Left ventricle myocardium inferior (tissue), 1 donor: ENCODE data around the gene ZNF326. TPM values are rescaled to one million over a fixed set of nuclear protein-coding genes. Genes with fewer than 3 reads are reported as not detected.

Experiments used
- DNase-seq: peaks from one replicate; pipeline ENCODE4 v3.0.0-alpha.2; 2020
- H3K27ac ChIP-seq: fragments of 200-600 bp; replicated peaks from 2 replicates; pipeline ENCODE4 v1.8.0; 2021
- H3K27me3 ChIP-seq: fragments of 200-600 bp; 2 replicates; pipeline ENCODE4 v1.8.0; 2021; ENCODE audit warnings: low read depth
- H3K36me3 ChIP-seq: fragments of 200-600 bp; 2 replicates; pipeline ENCODE4 v1.8.0; 2021
- H3K4me1 ChIP-seq: fragments of 200-600 bp; 2 replicates; pipeline ENCODE4 v1.8.0; 2021
- H3K4me3 ChIP-seq: fragments of 200-600 bp; 2 replicates; pipeline ENCODE4 v1.8.0; 2021; ENCODE audit warnings: mild to moderate bottlenecking, moderate library complexity
- H3K9me3 ChIP-seq: fragments of 200-600 bp; replicated peaks from 2 replicates; pipeline ENCODE4 v1.8.0; 2021
- CTCF ChIP-seq: fragments of 200-600 bp; IDR thresholded peaks from 2 replicates; pipeline ENCODE4 v1.8.0; 2021; ENCODE audit warnings: antibody characterized with exemption, mild to moderate bottlenecking, borderline replicate concordance
- intact Hi-C: fragments of 100-400 bp; cut with micrococcal nuclease; formaldehyde crosslinking; loops from one replicate; pipeline ENCODE4 v1.11.0; 2022
- total RNA-seq: library from RNA; stranded (reverse); fragmentation: NEBNext Ultra II Directional; extraction: Animal tissue kit (Norgen Biotek cat#: 25700); gene quantifications from one replicate; pipeline ENCODE4 v1.2.1, GENCODE V29; 2021
- donor health status: DM: no; HTN: yes; CAD: no; lungs with severe emphysema.

Gene ZNF326
- total RNA-seq, 1 donor from 2014 or later, result 18.1 TPM

GRCh38 chr1:89949991-89950624, 44.8 kb upstream of the ZNF326 start:
- TF ChIP-seq CTCF, result no peak
- no peak for DNase-seq
- intact Hi-C loops, result no loop called here

GRCh38 chr1:89950703-89951102, 44.2 kb upstream of the ZNF326 start:
- Histone ChIP-seq H3K27ac (no peak overlapping the region), H3K27me3 (no peaks in the 10 kb centered on the region), H3K4me1 (peaks cover 4% of the 10 kb centered on the region), H3K4me3 (no peak overlapping the region), H3K36me3 (no peaks in the 10 kb centered on the region), H3K9me3 (no peaks in the 10 kb centered on the region)
- TF ChIP-seq CTCF, result no peak
- intact Hi-C loops, result no loop called here
- DNase-seq, result no peak

More at GRCh38 chr1:89949991-89950624, 44.8 kb upstream of the ZNF326 start:
- Histone ChIP-seq H3K4me3 (no peak overlapping the region), H3K9me3 (no peaks in the 10 kb centered on the region), H3K36me3 (no peaks in the 10 kb centered on the region), H3K4me1 (peaks cover 4% of the 10 kb centered on the region), H3K27ac (no peak overlapping the region), H3K27me3 (no peaks in the 10 kb centered on the region)

- TF ChIP-seq CTCF, result no peak
- H3K27me3 ChIP-seq, result no peaks in the 10 kb centered on the region
- no peaks in the 10 kb centered on the region for H3K36me3 ChIP-seq
- intact Hi-C loops, result no loop called here
- H3K9me3 ChIP-seq, result no peaks in the 10 kb centered on the region
- H3K27ac ChIP-seq, result no peak overlapping the region
- no peak overlapping the region for H3K4me3 ChIP-seq
- DNase-seq, result no peak
- H3K4me1 ChIP-seq, result peaks cover 4% of the 10 kb centered on the region
Measured at GRCh38 chr1:89951766-89952604, 42.9 kb upstream of the ZNF326 start.

- intact Hi-C loops, result no loop called here
- Histone ChIP-seq H3K27ac (no peak overlapping the region), H3K36me3 (no peaks in the 10 kb centered on the region), H3K27me3 (no peaks in the 10 kb centered on the region), H3K9me3 (no peaks in the 10 kb centered on the region), H3K4me1 (peaks cover 4% of the 10 kb centered on the region), H3K4me3 (no peak overlapping the region)
- no peak for DNase-seq
- TF ChIP-seq CTCF, result no peak
Measured at GRCh38 chr1:89952605-89953130, 42.2 kb upstream of the ZNF326 start.

GRCh38 chr1:89953131-89953626, 41.7 kb upstream of the ZNF326 start:
- Histone ChIP-seq H3K27me3 (no peaks in the 10 kb centered on the region), H3K4me1 (peaks cover 4% of the 10 kb centered on the region), H3K4me3 (no peak overlapping the region), H3K27ac (no peak overlapping the region), H3K9me3 (no peaks in the 10 kb centered on the region), H3K36me3 (no peaks in the 10 kb centered on the region)
- DNase-seq, result no peak
- TF ChIP-seq CTCF, result peak; percentile 52
- intact Hi-C loops, result no loop called here
